NCI-H2196 (cell line): ENCODE results near the gene KRT40.
"Not testable (repeated sequence)": the region's sequence is repeated elsewhere in the genome, so short reads cannot be mapped to it uniquely, and the experiment has no call there.

Experiments used
- DNase-seq: peaks from one replicate; lab custom pipeline; 2025; ENCODE audit not compliant: unreplicated experiment; lab: John Stamatoyannopoulos, UW

Gene KRT40

DNA sequence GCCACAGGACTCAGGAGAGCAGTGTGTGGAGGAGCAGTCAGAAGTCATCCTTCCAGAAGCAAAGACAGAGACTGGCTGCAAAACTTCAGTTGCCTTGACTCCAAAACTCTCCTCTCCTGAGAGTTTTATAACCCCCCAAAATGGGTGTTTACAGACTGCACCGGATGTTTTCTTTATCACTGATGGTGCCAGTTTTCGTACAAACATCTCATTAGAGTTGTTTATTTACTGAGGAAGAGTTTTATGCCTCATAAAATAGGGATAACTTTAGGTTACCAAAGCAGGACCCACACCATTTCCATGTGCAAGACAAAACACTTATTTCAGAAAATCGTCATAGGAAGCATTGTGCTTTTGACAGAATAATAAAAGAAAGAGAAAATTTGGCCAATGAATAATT lies at the start of gene KRT40:
Gene KRT40 (minus strand): TSS at position 101 of the 400 bp plus-strand sequence. CDS start 53 bp downstream, at position 48.
- DNase-seq, result no peak

DNA sequence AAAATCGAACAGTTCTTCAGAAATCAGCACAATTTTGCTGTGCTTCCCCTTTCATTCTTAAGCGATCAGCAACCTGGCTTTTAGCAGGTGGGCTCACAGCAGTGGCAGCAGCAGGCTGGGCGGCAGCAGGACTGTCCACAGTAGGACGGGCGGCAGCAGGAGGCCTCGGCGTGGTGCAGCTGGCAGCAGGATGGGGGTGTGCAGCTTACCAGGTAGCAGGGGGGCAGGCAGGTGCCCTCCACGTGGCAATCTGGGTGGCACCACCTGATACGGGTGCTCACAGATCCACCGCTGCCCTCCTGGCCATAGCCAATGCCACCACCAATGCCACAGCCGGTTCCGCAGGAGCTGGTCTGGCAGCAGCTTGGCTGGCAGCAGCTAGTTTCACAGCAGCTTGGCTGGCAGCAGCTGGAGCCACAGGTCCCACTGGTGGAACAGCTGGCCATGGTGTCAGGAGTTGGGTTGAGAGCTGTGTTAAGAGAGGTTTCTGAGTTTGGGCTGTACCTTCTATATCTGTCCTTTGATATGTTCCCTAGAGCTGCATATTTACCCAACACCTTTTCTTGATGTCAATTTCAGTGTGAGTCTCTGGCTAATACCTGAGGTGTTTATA lies 45.6 kb upstream of the KRT40 start, which contains the start of gene KRTAP1-4:
Gene KRTAP1-4 (minus strand): TSS at position 563 of the 613 bp plus-strand sequence. CDS start 117 bp downstream, at position 446.
- DNase-seq, result no peak

DNA sequence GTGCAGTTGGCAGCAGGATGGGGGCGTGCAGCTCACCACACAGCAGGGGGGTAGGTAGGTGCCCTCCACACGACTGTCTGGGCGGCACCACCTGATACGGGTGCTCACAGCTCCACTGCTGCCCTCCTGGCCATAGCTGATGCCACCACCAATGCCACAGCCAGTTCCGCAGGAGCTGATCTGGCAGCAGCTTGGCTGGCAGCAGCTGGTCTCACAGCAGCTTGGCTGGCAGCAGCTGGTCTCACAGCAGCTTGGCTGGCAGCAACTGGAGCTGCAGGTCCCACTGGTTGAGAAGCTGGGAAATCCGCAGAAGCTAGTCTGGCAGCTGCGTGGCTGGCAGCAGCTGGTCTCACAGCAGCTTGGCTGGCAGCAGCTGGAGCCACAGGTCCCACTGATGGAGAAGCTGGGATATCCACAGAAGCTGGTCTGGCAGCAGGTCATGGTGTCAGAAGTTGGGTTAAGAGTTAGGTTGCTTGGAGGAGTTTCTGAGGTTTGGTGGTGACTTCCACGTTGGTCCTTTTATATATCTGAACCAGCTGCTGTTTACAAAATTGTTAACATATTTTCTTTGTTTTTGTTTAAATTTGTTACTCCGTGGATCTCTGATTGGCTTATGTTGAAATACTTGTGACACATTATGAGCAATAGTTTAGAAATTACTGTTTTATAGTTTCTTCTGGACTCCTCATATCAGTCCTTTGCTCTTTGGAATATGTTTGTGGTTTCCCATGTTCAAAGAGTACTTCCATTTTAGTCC lies 42.8 kb upstream of the KRT40 start, which contains the start of gene KRTAP1-5:
Gene KRTAP1-5 (minus strand): TSS at position 494 of the 757 bp plus-strand sequence. CDS start 53 bp downstream, at position 441.
- DNase-seq, result peak; percentile 42

DNA sequence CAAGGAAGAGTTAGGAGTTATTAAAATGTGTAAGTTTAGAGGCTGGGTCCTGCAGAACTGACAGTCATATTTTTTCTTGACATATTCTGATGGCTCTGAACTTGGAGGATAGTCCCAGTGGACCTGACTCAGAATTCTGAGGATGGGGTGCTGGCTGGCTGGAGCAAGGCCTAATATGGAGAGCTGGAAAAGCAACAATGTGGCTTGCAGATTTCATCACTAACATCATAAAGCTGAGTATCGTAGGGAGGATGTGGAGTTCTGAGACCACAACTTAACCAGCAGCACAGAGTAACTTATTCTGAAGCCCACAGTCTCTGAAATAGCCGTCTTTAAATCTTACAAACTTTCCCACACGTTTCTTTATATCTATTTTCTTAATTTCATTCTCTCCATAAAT lies 40.6 kb upstream of the KRT40 start:
- no peak for DNase-seq

DNA sequence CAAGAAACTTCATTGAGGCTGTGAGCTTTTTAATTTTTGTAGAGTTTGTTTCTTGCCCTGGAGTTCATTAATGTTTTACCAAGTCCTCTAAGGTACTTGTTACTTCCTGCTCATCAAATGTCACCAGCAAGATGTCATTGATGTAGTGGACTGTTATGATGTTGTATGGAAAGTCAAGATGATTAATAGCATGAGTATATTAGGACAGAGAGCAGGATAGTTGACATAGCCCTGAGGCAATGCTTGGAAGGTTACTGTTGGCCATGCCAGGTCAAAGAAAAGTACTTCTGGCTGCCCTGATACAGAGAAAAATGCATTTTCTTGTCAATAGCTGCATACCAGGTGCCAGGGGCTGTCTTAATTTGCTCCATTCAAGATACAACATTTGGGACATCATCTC lies 36.2 kb upstream of the KRT40 start:
- no peak for DNase-seq

DNA sequence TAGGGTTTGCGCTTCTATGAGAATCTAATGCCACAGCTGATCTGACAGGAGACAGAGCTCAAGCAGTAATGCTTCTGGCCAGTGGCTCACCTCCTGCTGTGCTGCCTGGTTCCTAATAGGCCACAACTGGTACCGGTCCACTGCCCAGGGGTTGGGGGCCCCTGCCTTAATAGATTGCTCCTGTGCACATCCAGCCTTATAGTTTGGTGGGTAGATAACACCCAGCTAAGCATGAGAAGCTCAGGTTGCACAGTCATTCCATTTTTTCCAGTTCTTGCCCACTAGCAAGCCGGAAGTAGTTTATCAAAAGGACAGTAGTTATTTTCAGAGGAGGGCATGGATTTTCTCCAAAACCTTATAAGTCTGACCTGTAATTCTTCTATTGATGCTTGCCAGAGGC lies 35.3 kb upstream of the KRT40 start:
- no peak for DNase-seq

DNA sequence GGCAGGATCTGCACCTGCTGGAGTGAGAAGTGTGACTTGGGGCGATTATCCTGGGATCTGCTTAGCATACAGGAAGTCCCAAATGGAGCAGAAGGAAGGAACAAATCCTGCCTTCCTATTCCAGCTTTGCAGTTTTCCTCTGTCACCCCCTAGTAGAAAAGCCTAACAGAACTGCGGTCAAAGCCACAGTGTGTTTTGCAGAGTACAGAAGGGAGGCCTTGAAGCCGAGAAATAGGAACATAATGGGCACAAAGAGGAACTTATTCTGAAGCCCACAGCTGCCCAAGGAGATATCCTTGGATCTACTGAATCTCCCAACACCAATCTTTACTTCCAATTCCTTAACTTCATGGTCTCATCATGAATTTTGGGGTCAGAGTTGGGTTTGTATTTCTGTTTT lies 34.4 kb upstream of the KRT40 start:
- DNase-seq, result no peak

DNA sequence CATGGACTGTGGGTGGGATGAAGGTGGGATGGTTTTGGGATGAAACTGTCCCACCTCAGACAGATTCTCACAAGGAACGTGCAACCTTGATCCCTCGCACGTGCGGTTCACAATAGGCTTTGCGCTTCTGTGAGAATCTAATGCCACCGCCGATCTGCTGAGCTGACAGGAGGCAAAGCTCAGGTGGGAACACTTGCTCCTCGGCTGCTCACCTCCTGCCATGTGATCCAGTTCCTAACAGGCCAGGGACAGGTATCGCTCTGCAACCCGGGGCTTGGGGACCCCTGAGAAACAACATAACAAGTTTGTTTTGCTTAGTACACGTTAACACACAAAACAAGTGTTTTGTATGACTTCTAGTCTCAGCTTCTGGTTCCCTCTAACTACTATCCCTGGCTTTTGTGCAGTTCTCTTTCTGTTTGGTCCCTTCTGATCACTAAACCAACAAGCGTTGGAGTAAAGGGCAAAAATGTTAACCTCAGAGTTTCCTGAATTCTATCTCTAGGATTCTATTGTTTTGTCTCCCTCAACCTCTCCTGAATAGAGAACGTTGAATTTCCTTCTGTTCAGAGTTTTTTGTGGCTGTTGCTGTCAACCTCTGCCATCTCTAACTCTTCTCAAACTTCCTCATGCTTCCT lies 32.6 kb upstream of the KRT40 start:
- DNase-seq, result no peak

DNA sequence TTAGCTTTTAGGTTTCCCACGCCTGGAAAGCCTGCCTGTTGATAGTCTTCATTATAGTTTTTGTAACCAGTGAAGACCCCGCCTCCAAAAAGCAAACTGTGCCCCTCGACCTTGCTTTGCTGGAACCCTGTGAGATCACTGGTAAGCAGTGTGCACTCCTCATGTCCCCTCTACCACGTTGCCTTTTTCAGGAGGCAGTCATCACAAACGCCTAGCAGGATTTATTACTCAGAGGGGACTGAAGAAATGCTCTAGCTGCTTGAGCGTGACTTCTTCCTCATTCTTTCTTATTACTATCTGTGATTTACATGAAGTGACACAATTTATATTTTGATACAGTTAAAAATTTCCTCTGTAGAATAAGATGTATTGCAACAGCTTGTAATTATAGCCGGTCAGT lies 31.3 kb upstream of the KRT40 start:
- no peak for DNase-seq

DNA sequence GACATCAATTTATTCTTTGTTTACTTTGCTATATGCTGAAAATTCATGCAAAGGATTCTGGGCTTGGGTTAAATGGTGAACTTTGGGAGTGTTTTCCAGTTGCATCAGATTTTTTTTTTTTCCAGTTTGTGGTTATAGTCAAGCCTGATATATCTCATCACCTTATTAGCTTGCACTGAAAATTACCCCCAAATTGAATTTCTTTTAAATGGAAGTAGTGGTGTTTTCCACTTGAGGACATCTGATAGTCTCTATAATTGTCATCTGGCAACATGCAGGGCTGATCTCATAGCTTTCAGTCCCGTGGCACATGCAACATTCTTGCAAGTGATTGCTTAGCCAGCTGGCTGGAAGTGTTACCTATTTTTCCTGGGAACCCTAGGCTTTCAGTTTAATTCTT lies 29.5 kb upstream of the KRT40 start:
- DNase-seq, result peak; percentile 19

DNA sequence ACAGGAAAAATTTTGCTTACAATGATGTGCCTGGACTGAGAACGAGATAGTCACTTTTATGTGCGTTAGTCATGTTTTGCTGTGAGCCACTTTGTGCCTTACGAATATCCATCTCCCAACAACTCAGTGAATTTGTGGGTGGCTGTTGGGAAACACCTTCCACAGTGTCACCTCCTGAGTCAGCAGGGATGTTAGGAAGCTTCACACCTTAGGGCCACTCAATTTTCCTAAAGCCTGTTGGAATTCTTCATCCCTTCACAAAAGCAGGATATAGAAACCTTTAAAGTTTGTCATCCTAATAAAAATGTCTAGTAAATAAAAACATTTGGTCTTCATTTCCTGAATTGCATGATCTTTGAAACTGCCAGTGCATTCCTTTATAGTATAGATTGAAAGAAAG lies 29.1 kb upstream of the KRT40 start:
- DNase-seq, result no peak

DNA sequence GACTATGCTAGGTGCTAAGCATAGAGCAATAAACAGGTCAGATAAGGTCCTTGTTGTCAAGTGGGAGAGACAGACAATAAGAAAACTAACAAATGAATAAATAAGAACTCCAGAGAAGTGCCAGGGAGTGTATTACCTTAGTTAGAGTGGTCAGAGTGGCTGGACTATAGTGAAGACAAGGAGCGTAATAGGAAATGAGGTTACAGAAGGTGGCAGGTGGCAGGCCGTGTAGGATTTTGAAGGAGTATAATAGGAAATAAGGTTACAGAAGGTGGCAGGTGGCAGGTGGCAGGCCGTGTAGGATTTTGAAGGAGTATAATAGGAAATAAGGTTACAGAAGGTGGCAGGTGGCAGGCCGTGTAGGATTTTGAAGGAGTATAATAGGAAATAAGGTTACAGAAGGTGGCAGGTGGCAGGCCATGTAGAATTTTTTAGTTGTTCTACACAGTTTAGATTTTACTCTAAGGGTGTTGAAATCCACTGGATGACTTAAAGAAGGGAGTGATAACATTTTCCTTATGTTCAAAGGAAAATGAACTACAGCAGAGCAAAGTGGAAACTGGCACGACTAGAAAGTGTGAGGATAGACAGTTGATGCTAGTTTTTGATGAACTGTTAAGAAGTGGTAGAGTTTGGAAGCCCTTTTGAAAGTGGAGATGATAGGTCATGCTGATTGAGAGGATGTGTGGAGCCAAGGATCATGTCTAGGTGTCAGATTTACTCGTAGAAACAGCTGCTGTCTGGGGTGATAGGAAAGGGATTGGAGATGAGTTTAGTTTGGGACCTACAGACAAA lies 28.4 kb upstream of the KRT40 start:
- no peak for DNase-seq

DNA sequence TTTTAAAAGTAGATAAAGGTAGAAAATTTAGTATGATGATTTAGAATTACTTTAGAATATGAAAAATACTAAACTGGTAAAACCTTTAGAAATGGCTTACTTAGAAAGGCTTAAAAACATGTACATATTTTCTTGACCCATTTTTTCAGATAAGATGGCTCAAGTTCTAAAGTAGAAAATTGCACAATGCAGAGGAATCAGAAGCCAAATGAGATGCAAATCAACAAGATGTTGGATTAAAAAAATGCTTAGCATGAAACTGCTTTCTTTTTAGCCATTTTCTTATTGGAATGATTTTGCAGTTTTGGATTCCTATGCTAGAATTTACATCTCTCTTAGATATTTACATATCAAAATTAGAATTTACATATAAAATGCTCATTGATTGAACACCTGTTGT lies 26.3 kb upstream of the KRT40 start:
- DNase-seq, result no peak

DNA sequence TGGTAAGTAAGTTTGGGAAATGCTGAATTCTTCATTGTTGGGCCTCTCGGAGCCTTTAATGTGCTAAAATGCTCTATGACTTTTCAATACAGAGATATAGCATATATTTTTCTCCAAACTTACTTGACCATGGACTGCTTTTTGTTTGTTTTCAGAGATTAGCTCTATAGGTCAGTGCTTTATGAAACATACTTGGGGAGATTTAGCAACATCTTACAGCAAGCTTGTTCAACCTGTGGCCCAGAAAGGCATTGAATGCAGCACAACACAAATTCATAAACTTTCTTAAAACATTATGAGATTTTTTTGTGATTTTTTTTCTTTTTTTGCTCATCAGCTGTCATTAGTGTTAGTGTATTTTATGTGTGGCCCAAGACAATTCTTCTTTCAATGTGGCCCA lies 25.8 kb upstream of the KRT40 start:
- DNase-seq, result no peak

DNA sequence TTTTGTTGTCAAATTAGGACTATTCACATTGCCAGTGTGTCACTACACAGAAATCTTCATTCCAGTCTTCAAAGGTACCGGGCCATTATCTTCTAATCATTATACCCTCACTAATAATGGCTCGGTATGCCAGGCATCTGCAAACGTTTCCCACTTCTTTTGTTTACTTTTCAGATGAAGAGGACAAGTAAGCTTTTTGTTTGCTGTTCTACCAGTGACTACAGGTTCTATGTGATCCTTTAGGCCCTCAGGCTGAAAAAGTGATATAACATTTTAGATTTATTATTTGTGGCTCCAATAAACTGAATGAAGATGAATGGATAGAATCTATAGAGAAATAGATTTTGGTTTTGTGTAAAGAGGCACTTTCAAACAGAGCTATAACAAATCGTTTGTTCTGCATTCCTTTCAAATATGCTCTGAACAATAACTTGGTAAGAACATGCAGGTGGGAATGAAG lies 25.2 kb upstream of the KRT40 start:
- DNase-seq, result no peak

DNA sequence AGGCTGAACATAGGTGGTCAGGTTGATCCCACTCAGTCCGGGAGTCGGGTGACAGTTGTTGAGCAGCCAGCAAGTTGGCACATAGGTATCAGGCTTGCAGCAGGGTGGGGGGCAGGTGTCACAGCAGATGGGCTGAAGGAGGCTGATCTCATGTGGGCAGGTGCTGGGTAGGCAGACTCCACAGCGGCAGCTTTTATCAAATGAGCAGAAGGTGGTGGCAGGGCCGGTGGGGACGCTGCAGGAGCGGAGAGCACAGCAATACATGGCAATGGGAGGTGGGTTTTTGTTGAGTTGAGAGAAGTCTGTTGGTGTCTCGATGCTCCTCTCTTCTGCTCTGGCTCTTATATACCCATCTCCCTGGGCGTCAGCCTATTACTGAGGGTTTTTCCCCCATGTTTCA lies 24.7 kb upstream of the KRT40 start, which contains the start of gene KRTAP3-1:
Gene KRTAP3-1 (minus strand): TSS at position 318 of the 400 bp plus-strand sequence. CDS start 54 bp downstream, at position 264.
- DNase-seq, result peak; percentile 9

DNA sequence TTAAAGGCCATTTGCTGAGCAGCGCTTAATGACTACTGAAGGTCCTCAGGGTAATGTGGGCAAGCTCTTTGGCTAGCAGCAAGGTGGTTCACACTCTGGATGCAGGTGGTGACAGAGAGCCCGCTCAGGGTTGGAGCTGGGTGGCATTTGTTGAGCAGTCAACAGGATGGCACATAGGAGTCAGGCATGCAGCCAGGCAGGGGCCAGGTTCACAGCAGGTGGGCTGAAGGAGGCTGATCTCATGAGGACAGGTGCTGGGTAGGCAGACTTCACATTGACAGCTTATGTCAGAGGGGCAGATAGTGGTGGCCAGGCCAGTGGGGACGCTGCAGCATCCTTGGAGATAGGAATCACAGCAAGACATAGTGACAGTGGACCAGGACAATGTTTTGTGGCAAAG lies 20.3 kb upstream of the KRT40 start:
- no peak for DNase-seq

DNA sequence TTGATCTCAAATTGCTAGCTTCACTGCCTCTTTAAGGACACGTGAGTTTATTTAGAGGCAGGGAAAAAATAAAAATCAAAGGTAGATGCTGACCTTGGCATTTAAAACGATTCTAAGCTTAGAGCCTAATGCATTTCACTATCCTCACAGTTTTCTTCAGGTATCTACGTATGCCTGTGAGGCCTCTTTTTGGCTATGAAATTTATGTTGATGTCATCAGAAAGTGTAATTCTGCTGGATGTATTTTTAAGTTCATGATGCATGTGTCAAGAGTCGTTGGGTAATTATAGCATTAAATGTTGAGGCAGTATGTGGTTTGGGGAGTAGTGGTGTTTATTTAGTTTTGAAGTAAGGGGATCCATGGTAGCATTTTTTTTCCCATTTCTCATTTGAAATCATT lies 19.8 kb upstream of the KRT40 start:
- DNase-seq, result no peak

DNA sequence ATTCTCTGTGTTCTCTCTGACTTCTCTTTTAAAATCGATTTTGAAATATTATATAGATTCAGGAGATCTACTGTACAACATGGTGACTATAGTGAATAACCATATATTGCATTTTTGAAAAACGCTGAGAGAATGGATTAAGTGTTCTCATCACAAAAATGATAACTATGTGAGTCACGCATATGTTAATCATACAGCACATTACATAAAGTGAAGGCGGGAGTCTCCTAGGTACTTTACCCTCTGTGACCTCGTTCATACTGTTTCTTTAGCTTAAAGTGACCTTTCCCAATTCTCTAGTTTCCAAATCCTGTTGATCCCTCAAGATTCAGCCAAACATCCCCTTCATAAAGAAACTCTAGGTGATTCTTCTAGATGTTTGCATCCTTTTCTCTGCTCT lies 18.7 kb upstream of the KRT40 start:
- DNase-seq, result no peak

DNA sequence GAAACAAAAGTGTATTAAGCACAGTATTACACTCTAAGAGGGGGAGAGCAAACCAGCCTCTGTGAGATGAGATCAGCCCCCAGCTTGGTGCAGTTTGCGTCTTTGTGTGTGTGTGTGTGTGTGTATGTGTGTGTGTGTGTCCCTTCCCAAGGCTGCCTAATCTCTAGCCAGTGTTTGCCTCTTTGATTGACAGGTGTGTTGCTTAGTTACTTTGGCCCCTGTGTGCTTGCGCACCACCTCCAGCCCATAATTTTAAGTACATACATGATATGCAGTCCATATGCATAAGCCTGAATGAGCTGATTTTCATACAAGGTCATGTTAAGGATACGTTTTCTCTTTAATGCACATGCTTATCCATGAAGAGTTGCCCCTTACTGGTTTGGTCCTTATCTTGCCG lies 17.7 kb upstream of the KRT40 start:
- DNase-seq, result no peak

DNA sequence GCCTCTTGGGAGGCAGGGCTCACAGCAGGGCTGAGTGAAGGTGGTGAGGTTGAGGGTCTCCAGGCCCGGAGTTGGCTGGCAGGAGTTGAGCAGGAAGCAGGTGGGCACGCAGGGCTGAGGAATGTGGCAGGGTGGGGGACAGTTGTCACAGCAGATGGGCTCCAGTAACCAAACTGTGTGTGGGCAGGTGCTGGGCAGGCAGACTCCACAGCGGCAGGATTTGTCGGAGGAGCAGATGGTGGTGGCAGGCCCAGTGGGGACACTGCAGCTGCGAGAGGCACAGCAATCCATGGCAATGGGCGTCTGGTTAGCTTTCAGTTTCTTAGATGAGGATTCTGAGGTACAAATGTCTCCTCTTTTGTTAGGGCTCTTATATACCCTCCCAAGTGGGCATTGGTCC lies 15.4 kb upstream of the KRT40 start, which contains the start of gene KRTAP3-2:
Gene KRTAP3-2 (minus strand): TSS at position 344 of the 400 bp plus-strand sequence. CDS start 53 bp downstream, at position 291.
- not testable (repeated sequence) for DNase-seq
